Regular cardiac myocyte (primary cell): ENCODE data around the gene COMTD1. TPM values are rescaled to one million over a fixed set of nuclear protein-coding genes. Genes with fewer than 3 reads are reported as not detected.

Source experiments
- total RNA-seq: library from RNA; depleted of rRNA; stranded (reverse); fragments of >200 nt; gene quantifications from 2 replicates; pipeline ENCODE4 v1.2.3, GENCODE V29; 2014

Gene COMTD1
- 4.2 and 5.9 TPM in 2 replicates for total RNA-seq

GRCh38 chr10:75235375-75236177 lies at the start of gene COMTD1:
Gene COMTD1 (minus strand): TSS chr10:75235957. CDS start chr10:75235928, 29 bp downstream.

GRCh38 chr10:75210282-75211006 lies 25.3 kb downstream of the COMTD1 start, which contains the start of gene VDAC2:
Gene VDAC2 (plus strand): TSS chr10:75210796. CDS start chr10:75211159, 363 bp downstream.

Other genes starting within 250 kb of the COMTD1 start
- 33.5 and 54.4 TPM in 2 replicates for gene SAMD8, start 124.3 kb downstream of the COMTD1 start, total RNA-seq
- 165 and 223 TPM in 2 replicates for gene VDAC2, start 25.2 kb downstream of the COMTD1 start, total RNA-seq
- gene ZNF503, start 165.8 kb upstream of the COMTD1 start, total RNA-seq: 2.7 and 3.7 TPM in 2 replicates
- gene LRMDA, start 195.7 kb upstream of the COMTD1 start, total RNA-seq: 0.38 and 2.0 TPM in 2 replicates